Measurements from ENCODE around the gene COLGALT1. TPM values are rescaled to one million over a fixed set of nuclear protein-coding genes. Genes with fewer than 3 reads are reported as not detected.
"Not testable (repeated sequence)": the region's sequence is repeated elsewhere in the genome, so short reads cannot be mapped to it uniquely, and the experiment has no call there.

Gene COLGALT1
- total RNA-seq, 1 experiment from 2014 or later = 60.5 TPM

GRCh38 chr19:17532557-17532956 lies 22.9 kb upstream of the COLGALT1 start:
- no peak for DNase-seq (ENCODE audit: low read depth)

DNA sequence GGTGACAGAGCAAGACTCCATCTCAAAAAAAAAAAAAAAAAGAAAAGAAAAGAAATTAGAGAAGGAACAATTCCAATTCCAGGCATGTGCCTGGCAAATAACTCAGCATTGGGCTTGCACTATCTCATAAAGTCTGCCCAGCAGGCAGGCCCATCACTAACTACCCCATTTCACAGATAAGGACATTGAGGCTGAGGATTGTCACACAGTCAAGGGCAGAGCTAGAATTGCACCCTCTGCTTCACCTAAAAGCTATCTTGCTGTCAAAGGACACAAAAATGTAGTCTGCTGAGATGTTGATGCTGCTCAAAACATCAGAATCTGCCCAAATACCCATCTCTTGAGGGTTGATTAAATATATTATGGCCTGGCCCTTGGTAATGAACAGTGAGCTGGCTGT lies 20.7 kb upstream of the COLGALT1 start:
- no peak for DNase-seq (ENCODE audit: low read depth)

- peak; percentile 33 for DNase-seq (ENCODE audit: low read depth)
Measured at GRCh38 chr19:17536955-17537354, 18.5 kb upstream of the COLGALT1 start.

- DNase-seq (ENCODE audit: low read depth) = peak; percentile 24
Measured at GRCh38 chr19:17538684-17539237, 16.7 kb upstream of the COLGALT1 start.

DNA sequence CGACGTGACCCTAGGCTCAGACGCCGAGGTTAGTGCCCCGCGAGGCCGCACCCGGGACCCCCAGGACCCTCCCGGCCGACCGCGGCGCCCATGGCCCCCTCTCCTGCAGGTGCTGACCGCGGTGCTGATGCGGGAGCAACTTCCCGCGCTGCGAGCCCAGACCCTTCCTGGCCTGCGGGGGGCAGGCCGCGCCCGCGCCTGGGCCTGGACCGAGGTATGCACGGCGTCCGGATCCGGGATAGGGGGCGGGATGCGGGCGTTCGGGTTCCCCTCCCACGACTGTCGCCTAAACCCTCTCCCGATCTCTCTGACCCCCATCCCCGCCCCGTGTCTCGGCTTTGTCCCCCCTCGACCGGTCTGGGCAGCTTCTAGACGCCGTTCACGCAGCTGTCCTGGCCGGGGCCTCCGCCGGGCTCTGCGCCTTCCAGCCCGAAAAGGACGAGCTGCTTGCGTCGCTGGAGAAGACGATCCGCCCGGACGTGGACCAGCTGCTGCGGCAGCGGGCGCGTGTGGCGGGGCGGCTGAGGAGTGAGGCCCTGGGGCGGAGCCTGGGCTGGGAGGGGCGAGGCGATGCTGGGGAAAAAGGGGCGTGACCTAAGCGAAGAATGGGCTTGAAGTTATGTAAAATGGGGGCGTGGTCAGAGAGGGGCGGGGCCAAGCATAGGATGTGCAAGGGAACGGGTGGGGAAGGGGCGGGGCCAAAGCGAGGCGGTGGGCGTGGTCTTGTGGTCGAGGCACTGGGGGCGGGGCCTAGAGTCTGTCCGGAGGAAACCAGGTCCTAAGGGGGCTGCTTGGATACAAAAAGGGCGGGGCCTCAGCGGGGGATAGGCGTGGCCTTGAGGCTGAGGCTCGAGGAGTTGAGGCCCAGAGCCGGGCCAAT lies 16.0 kb upstream of the COLGALT1 start:
- DNase-seq (ENCODE audit: low read depth) = peak; percentile 97

- no peak for DNase-seq (ENCODE audit: low read depth)
Measured at GRCh38 chr19:17540174-17540573, 15.3 kb upstream of the COLGALT1 start.

DNA sequence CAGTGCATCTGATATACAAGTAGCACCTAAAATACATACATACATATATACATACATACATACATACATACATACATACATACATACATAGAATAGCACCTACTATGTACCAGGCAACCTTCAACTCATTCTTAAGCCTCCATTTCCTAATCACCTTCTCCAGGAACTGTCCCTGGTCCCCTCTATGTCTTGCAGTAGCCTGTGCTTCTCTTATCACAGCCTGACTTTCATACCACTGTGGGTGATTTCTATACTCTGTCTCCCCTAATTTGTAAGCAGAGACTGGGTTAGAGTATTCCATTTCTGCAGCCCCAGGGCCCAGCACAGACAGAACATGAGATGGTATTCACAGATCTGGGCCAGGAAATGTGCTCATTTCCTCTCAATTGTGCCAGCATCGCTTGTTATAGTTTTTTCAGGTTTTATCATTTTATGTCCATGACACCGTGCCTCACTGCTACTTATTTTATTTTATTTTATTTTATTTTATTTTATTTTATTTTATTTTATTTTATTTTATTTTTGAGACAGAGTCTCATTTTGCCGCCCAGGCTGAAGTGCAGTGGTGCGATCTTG lies 14.2 kb upstream of the COLGALT1 start:
- DNase-seq (ENCODE audit: low read depth) = no peak

- no peak for DNase-seq (ENCODE audit: low read depth)
Measured at GRCh38 chr19:17542042-17542441, 13.4 kb upstream of the COLGALT1 start.

DNA sequence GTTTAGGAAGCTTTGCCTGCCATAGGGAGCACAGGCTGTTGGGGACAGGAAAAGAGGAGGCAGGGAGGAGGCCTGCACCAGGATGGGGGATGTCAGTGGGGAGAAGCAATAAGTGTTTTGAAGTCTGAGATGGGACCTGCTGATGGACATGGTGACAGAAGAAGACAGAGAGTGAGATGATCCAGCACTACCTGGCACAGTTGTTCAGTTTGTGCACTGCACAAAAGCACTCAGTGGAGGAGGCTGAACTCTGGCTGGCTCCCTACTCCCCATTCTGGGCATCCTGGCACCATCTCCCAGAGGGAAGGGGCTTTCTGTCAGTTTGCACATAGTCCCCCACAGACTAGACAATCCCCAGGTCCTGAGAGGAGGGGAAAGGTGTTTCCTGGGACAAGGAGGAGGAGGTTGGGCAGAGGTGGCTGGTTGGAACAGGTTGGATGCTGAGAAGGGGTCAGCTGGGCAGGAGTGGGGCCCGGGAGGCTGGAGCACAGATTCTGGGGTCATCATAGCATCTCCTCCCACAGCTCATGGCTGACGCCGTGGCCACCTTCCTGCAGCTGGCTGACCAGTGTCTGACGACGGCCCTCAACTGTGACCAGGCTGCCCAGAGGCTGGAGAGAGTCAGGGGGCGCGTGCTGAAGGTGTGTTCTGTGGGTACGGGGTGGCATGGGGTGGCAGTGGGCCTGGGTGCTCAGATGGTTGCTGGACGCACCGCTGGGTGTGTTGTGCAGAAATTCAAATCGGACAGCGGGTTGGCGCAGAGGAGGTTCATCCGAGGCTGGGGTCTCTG lies 12.5 kb upstream of the COLGALT1 start:
- no peak for DNase-seq (ENCODE audit: low read depth)

DNA sequence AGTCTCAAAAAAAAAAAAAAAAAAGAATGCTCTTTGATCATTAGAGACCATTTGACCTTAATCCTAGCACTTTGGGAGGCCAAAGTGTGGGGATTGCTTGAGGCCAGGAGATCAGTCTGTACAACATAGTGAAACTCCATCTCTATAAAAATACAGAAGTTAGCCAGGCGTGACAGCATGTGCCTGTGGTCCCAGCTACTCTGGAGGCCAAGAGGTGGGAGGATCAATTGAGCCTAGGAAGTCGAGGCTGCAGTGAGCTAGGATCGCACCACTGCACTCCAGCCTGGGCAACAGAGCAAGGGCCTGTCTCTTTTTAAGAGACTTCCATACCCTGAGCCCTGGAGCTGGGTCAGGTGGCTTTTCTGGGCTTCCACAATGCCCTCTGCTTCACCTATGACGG lies 11.5 kb upstream of the COLGALT1 start:
- no peak for DNase-seq (ENCODE audit: low read depth)

GRCh38 chr19:17544418-17544817 lies 11.0 kb upstream of the COLGALT1 start:
- DNase-seq (ENCODE audit: low read depth) = no peak

DNA sequence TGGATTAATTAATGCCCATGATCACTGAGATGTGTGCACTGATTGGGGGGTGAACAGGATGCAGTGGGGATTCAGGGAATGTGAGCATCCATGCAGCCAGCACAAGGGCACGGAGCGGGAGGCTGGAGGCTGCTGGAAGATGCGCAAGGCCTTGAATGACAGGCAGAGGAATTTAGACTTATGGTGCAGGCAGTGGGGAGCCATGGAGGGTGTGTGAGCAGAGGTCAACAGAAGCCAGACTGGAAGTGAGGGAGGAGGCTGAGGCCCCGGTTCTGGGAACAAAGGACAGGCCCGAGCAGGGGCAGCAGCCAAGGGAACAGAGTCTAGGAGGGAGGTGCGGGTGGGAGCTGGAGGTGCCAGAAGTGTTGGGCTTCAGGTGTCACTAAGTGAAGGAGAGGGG lies 7.3 kb upstream of the COLGALT1 start:
- no peak for DNase-seq (ENCODE audit: low read depth)

DNA sequence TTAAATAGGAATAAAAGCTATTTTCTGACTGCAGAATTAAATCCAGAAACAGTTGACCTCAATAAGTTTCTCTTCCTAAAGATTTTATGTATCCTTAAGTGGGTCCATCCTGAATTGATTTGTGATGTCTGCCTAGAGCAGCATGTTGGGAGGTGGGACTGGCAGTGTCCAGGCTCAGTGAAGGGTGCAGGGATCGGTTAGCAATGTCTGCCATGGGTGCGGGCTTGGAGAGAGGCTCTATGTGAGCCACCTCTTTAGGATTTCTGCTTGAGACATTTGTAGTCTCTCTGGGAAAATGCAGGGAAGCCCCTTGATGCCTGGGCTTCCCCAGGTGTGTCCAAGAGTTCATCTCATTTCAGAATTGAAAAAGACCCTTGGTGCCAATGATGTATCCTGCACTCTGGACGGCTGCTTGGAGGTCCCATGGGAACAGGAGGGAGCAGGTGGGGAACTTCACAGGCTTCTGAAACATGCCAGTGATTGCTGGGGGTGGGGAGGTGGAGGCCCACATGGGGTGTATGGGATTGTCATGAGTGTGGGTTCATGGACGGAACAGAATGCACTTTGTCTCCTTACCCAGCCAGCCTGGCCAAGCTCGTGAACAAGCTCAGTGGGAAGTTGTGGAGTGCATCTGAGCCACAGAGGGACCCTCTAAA lies 6.2 kb upstream of the COLGALT1 start:
- no peak for DNase-seq (ENCODE audit: low read depth)

- DNase-seq (ENCODE audit: low read depth) = no peak
Measured at GRCh38 chr19:17550076-17550667, 5.3 kb upstream of the COLGALT1 start.

DNA sequence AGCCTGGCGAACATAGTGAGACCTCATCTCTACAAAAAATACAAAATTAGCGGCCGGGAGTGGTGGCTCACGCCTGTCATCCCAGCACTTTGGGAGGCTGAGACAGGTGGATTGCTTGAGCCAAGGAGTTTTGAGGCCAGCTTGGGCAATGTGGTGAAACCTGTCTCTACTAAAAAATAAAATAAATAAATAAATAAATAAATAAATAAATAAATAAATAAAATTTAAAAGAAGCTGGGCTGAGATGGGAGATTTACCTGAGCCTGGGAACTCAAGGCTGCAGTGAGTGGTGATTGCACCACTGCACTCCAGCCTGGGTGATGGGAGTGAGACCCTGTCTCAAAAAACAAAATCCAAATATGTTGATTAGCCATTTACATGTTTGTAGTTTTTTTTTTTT lies 2.7 kb upstream of the COLGALT1 start:
- not testable (repeated sequence) for DNase-seq (ENCODE audit: low read depth)

DNA sequence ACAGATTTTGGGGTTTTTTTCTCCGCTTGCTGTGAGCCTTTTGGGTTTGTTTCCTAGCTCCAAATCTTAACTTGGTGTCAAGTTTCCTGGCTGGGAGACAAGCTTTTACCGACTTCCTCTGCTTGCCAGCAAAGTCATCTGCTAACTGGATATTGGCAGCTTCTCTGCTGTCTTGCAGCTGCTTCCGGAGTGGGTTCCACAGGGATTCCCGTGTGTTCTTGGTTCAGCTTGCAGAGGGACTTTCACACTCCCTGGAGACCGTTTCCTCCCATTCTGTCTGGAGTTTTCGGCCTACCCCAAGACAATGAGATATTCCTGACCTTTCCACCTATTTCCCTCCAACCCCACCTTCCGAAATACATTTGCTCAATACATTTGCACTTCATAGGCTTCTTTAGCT lies 2.2 kb upstream of the COLGALT1 start:
- DNase-seq (ENCODE audit: low read depth) = peak; percentile 81

DNA sequence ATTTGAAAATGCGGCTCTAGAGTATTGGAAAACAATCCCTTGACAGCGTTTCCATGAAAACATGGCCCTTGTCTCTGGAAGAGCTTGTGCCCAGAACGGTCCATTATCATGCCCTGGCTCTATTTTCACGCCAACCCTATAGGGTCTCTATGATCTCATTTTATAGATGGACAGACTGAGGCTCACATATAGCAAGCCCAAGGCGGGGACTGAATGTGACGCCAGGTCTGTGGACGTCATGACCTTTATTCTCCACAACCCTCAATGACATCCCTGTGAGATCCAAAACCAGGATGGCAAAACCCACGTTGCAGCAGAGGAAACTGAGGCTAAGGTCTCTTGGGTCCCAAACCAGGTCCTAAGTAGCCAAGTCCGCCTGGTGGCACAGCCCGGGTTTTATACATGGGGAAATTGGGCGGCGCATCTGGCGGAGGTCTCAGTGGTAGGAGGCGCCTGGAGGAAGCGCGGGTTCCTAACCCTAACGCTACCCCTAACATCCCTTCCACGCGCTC lies 425 bp upstream of the COLGALT1 start:
- no peak for DNase-seq (ENCODE audit: low read depth)

GRCh38 chr19:17555929-17556813 lies 722 bp downstream of the COLGALT1 start:
- DNase-seq (ENCODE audit: low read depth) = peak; percentile 49

- no peak for DNase-seq (ENCODE audit: low read depth)
Measured at GRCh38 chr19:17556995-17557394, 1.5 kb downstream of the COLGALT1 start.

DNA sequence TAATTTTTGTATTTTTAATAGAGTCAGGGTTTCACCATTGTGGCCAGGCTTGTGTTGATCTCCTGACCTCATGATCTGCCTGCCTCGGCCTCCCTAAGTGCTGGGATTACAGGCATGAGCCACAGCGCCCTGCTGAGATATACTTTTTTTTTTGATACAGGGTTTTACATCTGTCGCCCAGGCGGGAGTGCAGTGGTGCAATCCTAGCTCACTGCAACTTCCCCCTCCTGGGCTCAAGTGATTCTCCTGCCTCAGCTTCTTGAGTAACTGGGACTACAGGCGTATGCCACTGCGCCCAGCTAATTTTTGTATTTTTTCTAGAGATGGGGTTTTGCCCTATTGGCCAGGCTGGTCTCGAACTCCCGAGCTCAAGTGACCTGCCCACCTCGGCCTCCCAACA lies 2.0 kb downstream of the COLGALT1 start:
- no peak for DNase-seq (ENCODE audit: low read depth)

Data from Daoy (cell line).